Stimulated activated CD4-positive, alpha-beta T cell treated with anti-CD3 and anti-CD28 coated beads, Interleukin-4, amount 100 ng/mL, for 48 hours (primary cell): Measurements from ENCODE around the gene SLC19A2.
"Not testable (repeated sequence)": the region's sequence is repeated elsewhere in the genome, so short reads cannot be mapped to it uniquely, and the experiment has no call there.

ENCODE experiments used
- DNase-seq, 2 donors: peaks; one replicate each; pipeline ENCODE4 v3.0.0-alpha.2; 2020; ENCODE audit warnings: low read depth in 2 of 2

The SLC19A2 gene, protein sequence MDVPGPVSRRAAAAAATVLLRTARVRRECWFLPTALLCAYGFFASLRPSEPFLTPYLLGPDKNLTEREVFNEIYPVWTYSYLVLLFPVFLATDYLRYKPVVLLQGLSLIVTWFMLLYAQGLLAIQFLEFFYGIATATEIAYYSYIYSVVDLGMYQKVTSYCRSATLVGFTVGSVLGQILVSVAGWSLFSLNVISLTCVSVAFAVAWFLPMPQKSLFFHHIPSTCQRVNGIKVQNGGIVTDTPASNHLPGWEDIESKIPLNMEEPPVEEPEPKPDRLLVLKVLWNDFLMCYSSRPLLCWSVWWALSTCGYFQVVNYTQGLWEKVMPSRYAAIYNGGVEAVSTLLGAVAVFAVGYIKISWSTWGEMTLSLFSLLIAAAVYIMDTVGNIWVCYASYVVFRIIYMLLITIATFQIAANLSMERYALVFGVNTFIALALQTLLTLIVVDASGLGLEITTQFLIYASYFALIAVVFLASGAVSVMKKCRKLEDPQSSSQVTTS

GRCh38 chr1:169485431-169486280 is at the start of gene SLC19A2:
Gene SLC19A2 (minus strand): TSS chr1:169485944. CDS start chr1:169485766, 178 bp downstream.
- DNase-seq, result peak; percentile 86 to 91

DNA sequence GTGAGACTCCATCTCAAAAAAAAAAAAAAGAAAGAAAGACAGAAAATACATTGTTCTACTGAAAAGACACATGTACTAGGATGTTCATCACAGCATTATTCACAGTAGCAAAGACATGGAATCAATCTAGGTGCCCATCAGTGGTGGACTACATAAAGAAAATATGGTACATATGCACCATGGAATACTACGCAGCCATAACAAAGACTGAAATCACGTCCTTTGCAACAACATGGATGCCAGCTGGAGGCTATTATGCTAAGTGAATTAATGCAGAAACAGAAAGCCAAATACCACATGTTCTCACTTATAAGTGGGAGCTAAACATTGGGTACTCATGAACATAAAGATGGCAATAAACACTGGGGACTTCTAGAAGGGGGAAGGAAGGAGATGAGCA is 48.9 kb upstream of the SLC19A2 start:
- no peak for DNase-seq

- DNase-seq, result not testable (repeated sequence)
These were observed 47.9 kb upstream of the SLC19A2 start for GRCh38 chr1:169533528-169534190.

DNA sequence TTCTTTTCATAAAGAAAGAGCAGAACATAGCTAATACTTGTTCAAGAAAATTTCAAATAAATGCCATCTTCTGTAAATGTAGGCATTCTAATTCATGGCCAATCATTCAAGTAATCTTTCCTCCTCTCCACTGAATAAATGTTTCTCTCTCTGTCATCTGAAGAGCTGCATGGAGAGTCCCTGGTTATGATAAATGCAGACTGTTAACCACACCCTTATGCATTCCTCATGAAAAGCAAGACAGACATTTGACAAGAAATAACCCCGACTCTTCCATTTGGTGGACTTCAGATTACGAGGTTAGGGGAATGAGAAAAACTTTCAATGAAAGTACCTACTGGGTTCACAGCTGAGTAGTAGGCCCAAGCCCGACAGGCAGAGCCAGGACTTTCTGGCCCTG is 44.7 kb upstream of the SLC19A2 start:
- DNase-seq, result no peak

- no peak for DNase-seq
These were observed 43.4 kb upstream of the SLC19A2 start for GRCh38 chr1:169529068-169529642.

DNA sequence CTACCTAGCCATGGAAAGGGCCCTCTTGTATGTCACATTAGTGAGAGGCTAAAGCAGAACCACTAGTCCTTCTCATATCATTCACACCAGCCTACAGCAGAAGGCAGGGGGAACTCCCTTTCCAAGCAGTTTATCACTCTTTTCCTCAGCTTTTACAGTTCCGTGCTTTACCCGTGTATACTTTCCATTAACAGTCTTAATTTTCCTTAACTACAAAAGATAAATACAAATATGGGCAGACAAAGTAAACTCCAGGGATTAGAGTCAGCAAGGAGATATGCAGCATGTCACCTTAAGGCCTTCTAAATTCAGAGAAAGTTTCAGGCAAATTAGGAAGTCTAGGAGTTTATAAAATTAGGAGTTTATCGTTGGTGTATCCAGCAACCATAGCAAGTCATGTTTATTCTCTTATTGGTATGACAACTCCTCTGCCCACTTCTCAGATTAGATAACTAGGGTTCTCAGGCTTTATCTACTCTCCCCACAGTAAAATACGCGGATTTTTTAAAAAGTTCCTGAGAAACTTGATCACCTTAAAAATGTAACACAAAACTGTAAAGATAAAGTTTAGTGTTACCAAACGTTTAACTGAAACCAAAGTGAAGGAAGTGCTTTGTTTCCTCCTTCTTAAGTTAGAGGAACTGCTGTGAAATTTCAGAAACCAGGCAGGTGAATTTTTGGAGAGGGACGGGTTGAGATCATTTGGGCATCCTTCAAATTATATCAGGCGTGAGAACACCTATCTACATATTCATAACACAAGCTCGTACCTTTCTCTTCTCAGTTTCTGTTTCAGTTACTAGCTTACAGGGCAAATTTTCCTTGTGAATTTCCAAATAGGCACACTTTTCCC is 42.7 kb upstream of the SLC19A2 start:
- DNase-seq, result no peak

DNA sequence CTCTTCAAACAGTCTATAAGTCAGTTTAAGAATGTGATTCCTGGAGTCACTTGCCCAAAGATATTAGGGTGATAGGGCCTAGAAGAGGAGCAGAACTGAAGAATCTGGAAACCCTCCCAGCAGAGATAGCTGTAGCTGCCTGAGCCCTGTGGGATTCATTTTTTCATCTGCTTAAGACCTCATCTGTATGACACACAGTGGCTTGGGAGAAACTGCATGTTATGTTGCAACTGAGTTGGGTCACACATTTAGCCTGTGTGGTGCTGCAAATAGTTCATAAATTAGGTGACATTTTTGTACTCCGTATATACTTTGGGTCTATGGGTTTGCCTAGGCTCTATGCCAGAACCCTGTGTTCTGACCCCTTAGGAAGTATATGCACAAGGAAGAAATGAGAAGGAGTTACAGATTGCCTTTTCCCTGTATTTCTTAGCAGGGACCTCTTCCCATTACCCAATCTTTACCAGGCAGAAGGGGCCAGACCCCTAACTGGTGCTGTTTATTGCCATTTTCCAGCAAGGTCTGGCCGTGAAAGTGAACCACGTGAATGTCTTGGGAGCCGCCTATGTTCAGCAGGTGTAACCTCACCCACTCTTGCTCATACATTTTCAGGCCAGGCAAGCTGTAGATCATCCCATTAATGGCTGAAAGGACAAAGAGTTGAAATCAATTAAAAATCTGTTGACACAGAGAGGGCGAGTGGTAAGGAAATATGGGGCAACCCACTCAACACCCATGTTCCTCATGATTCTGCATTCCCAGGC is 41.9 kb upstream of the SLC19A2 start:
- DNase-seq, result no peak

DNA sequence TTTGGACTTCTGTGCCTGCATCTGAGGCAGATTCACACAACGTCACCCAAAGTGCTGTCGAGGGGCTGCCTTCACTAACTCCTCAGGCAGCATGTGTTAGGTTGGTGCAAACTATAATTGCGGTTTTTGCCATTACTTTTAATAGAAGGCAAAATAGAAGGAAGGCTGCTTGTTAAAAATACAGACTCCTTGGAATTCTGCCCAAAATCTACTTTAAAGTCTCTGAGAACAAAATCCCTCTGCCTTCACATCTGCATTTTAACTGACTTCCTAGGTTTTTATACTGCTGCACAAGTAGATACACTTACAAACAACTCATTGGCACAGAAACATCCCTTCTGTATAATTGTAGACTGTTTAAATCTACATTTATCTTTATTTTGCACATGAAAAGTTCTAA is 41.3 kb upstream of the SLC19A2 start:
- no peak for DNase-seq

- no peak for DNase-seq
These were observed 40.5 kb upstream of the SLC19A2 start for GRCh38 chr1:169526120-169526832.

DNA sequence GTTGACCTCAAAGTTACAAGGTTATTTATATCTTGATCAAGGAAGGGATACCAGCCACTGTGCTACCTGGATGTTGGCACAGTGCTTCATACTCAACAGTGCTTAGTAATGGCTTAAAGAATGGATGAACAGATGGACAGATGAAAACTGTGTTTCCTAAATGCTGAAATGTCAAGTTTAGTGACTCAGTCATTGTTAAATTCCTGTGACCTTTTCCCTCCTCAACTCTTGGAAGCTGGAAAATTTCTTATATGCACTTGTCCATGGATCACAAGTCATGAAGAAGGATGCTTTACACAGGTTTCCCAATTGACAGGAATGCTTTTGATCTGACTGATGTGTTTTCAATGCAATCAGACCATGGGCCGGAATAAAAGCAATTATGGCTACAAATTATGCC is 39.6 kb upstream of the SLC19A2 start:
- no peak for DNase-seq

- DNase-seq, result no peak
These were observed 38.2 kb upstream of the SLC19A2 start for GRCh38 chr1:169523904-169524303.

GRCh38 chr1:169521226-169521625 is 35.5 kb upstream of the SLC19A2 start:
- no peak for DNase-seq

DNA sequence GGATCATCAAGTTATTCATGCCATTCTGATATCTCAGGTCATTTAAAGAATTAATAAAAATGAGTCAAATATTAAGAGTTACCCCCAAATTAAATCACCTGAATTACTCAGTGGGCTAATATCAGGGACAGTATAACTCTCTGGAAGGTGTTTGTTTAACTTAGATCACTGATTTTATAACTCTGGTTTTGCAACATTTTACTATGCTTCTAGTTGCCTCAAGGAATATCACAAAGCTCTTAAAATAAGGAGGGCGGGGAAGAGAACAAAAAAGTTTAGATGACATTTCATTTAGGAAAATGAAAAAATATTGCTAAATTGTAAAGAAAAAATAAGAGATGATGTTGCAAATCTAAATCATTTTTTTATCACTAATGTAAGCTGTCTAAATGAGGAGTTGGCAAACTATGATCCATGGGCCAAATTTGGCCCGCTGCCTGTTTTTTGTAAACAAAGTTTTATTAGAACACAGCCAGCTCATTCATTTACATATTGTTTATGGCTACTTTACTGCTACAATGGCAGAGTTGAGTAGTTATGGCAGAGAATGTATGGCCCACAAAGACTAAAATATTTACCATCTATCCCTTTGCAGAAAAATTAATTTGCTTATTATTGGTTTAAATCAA is 31.9 kb upstream of the SLC19A2 start:
- no peak for DNase-seq

DNA sequence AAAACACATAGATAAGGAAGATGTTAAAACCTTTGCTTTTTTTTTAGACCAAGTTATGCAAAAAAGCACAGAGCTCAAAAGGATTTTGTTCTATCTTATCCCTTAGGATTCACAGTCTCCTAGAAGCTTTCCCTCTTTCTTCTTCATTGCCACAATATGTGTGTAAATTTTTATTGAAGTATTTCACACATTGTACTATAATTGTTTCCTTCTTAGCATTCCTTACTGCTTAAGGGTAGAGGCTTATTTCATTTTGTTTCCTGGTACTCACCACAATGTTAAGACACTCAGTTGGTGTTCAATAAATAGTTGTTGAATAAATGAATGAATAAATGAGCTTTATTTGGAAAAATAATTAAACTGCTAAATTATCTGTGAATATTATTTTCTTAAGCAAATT is 29.9 kb upstream of the SLC19A2 start:
- DNase-seq, result no peak

GRCh38 chr1:169514566-169515270 is 29.0 kb upstream of the SLC19A2 start:
- no peak for DNase-seq

DNA sequence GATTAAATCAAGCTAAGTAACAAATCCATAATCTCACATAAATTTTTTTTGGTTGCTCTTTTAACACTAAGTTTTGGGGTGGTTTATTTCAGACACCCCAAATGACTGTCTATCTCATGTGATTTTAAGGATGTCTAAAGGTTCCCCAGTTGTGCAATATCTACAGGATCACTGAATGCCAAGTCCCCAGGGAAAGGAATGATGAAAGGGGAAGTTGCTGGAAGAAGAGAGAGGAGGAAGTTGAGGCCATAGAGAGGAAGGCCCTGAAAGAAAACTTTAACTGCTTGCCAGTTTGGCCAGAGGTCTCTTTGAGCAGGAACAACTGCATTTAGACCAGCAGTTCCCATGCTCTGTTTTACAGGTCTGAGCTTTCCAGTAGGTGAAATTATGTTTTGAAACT is 27.5 kb upstream of the SLC19A2 start:
- no peak for DNase-seq

- no peak for DNase-seq
These were observed 25.7 kb upstream of the SLC19A2 start for GRCh38 chr1:169511316-169512005.

GRCh38 chr1:169510060-169510459 is 24.3 kb upstream of the SLC19A2 start:
- DNase-seq, result no peak
